HUDEP-2 (cell line): ENCODE results near the gene SYCE1.
"Not testable (repeated sequence)": the region's sequence is repeated elsewhere in the genome, so short reads cannot be mapped to it uniquely, and the experiment has no call there.

Experiments
- DNase-seq, 76 experiments: peaks; one replicate each; lab custom pipeline; 2025; ENCODE audit not compliant: unreplicated experiment in 76 of 76; lab: John Stamatoyannopoulos, UW

The SYCE1 gene, protein sequence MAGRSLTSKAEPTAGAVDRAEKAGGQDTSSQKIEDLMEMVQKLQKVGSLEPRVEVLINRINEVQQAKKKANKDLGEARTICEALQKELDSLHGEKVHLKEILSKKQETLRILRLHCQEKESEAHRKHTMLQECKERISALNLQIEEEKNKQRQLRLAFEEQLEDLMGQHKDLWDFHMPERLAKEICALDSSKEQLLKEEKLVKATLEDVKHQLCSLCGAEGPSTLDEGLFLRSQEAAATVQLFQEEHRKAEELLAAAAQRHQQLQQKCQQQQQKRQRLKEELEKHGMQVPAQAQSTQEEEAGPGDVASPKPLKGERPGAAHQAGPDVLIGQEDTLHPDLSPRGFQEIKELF

DNA sequence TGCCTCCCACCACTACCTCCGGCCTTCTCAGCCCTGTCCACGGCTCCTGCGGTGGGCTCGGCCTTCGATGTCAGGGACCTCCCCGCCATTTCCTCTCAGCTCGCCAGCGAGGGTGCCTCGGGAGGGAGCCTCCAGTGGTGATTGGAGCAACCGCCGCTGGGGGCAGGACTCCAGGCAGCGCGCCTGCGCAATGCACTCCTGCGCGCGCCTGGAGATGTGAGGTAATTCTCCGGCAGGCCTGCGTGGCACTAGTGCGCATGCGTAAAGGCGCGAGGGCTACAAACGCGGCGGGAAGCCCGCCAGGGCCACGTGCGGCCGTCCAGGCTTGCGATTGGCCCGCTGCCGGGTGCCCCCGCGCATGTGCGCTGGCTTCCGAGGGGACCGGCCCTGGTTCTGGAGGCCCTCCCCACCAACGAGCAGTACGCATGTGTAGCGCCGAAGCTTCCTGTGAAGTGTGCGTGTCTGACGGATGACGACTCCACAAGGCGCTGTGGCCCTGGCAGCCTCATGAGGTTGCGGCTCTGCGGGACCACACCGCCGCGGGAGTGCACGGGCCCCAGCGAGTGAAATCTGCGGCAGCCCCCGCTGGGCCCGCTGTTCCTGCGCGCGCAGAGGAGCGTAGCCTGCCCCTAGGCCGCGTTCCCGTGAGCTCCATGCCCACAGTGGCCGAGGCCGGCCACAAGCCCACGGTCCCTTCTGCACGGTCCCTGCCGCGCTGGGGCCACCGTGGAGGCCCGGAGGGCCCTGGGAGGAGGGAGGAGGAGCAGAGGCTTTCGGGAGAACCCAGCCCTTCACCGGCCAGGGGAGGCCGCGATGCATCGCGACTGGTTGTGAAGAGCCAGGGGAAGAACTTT is at the start of gene SYCE1:
TSS of gene SYCE1 (minus strand) at position 143 of the 854 bp plus-strand sequence. CDS start at position 89, 54 bp downstream.
- DNase-seq = no peak

DNA sequence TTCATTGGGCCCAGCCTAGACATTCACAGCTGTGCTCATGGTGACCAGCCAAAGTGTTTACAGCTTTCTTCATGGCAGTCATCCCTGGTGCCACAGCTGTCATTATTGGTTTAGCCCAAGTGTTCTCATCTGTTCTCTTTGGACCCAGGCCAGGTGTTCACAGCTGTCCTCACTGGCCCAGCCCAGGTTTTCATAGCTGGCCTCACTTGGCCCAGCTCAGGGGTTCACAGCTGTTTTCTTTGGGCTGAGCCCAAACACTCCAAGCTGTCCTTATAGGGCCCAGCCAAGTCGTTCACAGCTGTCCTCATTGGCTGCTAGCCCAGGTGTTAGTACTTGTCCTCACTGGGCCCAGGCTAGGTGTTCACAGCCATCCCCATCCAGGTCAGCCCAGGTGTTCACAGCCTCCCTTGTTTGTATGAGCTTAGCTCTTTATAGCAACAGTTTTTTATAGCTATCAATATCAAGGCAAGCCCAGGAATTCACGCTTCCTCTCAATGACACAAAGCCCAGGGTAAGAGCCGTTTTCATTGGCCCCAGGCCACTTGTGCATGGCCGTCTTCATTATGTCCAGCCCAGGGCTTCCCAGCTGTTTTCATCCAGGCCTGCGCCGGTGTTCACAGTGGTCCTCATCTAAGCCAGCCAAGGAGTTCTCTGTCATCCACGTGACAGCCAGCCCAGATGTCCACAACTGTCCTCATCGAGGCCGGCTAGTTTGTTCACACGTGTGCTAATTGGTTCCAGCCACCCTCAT is 49.6 kb upstream of the SYCE1 start:
- DNase-seq = no peak

DNA sequence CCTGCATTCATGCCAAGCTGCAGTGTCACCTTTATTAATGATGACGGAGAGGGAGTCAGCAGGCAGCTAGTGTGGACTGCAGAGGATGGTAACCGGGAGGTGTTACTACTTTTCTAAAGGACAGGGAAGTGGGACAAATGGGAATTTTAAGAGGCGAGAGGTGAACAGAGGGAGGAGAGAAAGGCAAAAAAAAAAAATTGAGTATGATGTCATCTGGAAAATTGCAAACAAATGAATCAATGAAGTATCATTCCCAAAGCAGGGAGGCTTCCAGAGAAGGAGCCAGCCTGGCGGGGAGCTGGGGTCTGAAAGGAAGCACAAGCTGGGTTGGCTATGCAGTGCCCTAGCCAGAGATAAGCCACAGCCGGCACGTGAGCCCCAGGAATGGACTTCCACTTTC is 48.3 kb upstream of the SYCE1 start:
- DNase-seq = no peak

DNA sequence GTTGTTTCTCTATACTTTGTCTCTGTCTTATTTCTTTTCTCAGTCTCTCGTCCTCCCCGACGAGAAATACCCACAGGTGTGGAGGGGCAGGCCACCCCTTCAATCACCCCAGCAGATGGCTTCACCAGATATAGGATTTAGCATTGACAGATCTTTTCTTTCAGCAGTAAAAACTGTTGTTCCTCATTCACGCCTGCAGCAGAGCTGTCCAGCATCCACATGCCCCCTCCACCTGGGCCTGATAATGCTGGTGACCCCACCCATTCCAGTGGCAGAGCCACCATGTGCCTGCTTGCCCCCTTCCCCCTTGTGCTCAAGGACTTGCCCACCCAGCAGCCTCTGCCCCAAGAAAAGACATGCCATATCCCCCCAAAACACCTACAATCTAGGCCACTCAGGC is 45.7 kb upstream of the SYCE1 start:
- DNase-seq = no peak

DNA sequence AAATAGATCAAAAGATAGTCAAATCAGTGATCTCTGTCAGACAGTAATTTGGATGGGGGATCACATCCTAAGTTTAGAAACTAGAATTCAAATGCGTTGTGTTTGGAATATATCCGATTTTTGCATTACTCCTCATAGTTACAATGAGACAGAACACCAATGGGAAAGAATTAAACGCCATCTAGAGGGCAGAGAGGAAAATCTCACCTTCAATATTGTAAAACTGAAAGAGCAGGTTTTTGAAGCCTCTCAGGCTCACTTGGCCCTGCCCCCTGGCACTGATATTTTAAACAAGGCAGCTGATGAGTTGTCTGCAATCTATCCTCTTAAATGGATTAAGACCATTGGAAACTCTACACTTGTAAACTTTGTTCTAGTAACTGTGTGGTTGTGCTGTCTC is 43.5 kb upstream of the SYCE1 start:
- DNase-seq = no peak

DNA sequence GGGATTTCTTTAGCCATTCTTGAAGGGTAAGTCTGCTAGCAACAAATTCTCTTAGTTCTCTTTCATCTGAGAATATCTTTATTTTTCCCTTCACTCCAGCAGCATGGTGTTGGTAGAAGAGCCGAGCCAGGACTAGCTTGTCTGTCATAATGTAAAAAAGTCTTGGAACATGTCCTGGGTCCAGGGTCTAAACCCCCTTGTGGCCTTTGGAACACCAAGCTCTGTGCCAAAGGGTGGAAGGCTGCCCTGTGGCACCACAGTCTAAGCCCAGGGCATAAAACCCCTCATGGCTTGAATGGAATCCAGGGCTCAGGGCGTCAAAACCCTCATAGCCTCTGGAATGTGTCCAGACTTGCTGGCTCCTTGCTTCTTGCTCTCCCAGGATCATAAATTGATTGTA is 38.1 kb upstream of the SYCE1 start:
- not testable (repeated sequence) for DNase-seq

DNA sequence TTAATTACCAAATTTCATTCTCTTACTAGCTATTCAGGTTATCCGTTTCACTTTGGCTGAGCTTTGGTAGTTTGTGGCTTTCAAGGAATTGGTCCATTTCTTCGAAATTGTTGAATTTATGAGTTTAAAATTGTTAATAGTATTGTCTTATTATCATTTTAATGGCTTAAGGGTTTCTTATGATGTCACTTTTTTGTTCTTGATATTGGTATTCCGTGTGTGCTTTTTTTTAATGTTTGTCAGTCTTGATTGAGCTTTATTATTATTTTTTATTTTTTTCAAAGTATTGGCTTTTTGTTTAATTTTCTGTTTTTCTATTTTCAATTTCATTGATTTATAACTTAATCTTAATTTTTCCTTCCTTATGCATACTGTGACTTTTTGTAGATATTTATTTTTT is 35.3 kb upstream of the SYCE1 start:
- DNase-seq = no peak

DNA sequence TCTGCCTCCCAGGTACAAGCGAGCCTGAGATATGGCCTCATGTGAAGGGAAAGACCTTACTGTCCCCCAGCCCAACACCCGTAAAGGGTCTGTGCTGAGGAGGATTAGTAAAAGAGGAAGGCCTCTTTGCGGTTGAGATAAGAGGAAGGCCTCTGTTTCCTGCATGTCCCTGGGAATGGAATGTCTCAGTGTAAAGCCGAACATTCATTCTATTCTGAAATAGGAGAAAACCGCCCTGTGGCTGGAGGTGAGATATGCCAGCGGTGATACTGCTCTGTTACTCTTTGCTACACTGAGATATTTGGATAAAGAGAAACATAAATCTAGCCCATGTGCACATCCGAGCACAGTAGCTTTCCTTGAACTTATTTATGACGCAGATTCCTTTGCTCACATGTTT is 34.5 kb upstream of the SYCE1 start:
- not testable (repeated sequence) for DNase-seq

DNA sequence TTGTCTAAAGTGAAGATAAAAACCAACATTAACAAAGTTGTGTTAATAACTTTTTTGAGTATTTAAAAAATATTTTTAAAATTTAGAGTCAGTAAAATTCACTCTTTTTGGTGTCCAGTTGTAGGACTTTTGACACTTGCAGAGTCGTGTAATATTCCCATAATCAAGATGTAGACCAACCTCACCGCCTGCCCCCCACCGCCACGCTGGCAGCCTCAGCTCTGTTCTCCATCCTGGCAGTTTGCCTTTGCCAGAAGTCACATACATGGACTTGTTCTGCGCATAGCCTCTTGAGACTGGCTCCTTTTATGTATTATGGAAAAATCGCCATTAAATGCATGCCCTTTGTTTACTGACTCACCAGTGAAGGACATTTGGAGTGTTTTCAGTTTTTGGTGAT is 27.3 kb upstream of the SYCE1 start:
- no peak for DNase-seq

DNA sequence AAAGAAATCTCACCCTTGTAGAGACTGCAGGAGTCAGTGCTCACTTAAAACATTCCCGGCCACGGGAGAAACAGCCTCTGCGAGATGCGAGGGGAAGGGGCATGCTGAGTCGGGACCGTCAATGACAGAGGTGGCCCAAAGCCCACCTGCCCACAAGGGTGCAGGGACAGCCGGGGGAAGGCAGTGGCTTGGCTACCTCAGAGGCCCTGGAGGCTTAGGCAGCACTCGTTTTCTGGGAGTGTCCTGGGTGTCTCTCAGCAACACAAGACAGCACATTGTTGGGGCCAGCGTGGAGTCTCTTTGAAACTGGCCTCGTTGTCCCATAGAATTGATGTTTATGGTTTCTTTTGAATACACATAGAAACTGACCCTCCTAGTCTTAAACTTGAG is 25.6 kb upstream of the SYCE1 start:
- DNase-seq = no peak

DNA sequence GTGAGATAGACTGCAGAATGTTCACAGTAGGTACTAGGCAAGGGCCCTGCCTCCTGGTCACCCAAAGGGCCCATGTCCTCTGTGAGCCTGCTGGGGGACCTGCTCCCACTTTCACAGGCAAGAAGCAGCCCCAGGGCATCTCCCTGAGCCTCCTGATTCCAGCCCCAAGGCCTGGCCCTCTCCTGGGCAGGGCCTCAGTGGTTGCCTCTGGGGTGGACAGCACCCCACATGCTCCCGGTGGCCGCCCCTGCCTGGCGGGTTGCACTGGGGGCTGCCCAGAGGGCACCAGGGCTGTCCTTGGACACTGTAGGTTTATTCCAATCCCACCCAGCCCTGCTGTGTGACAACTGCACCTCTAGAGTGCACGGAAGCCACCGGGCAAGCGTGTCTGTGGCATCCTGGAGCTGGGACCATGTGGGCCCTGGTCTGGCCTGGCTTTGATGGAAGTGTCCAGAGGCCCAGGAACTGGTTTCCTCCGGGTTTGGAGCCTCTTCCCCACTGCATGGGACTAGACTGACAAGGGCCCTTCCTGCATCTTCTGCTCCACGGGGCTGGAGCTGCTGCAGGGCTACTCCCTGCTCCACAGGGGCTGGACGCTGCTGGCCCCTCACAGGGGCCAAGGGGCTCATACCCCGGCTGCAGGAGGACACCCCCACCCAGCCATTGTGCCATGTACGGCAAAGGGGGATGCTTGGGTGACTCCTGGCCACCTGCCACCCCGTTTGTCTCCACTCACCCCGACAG is 25.0 kb upstream of the SYCE1 start:
- DNase-seq = no peak

DNA sequence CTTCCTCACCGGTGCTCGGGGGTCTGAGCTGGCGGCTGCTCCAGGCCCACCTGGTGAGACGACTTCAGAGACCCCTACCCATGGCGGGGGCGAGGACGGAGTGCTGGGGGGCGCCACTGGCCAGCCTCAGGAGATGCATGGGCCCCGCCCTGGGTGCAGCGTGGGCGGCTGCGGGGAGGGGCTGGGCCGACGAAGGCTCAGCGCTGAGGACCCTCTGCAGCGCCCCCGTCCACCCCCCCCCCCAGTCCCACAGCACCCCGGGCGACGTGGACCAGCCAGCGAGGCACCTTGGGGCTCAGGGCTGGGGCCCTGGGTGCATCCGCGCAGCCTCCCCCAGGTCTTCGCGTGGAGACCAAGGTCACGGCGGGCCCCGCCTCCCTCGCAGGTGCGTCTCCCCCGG is 11.7 kb upstream of the SYCE1 start:
- DNase-seq = not testable (repeated sequence)

DNA sequence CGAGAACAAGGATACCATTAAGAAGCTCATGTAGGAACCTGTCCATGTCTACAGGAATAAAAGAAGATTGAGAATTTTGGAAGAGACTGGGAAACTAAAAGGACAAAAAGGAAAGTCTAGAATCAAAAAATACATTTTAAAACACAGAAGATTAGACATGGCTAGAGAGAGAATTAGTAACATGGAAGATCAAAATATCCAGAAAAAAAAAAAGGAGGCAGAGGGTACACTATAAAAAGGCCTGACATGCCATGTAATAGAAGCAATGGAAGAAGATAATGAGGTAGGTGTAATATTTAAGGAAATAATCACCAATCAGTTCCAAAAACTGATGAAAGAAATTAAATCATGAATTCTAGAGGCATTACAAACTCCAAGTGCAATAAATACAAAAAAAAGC is 8.1 kb upstream of the SYCE1 start:
- not testable (repeated sequence) for DNase-seq

DNA sequence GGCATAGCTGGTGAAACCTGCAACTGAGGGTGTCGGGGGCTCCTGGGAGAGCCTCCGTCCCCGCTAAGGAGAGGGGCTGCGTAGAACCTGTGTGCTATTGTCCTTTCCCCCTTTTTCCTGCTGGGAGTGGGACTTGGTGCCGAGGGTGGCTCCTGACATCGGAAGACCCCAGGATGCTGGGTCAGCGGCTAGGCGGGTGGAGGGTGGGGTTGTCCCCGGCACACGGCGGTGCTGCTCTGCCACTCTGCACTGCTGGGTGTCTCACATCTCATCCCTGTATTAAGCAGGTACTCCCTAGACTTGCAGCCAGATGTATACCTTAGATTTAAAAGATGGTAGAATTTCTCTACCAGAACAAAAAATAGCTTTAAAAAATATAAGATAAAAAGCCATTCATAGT is 6.7 kb upstream of the SYCE1 start:
- DNase-seq = not testable (repeated sequence)

DNA sequence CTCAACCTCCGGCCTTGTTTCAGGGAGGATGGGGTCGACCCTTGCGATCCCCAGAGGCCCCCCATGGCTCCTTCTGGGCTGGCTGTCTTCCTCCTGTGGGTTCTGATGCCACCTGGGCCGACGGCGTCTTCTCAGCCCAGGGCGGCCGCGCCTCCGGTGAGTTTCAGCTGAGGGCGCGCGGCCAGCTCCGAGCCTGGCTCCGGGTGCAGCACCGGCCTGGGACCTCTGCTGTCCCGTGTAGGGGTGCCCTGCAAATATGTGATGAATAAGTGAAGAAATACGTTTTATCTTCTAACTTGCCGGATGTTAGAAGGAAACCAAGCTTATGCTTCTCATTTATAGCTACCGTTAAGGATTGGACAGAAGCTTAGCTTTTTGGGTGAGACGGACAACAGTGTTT is 4.4 kb upstream of the SYCE1 start:
- not testable (repeated sequence) for DNase-seq

DNA sequence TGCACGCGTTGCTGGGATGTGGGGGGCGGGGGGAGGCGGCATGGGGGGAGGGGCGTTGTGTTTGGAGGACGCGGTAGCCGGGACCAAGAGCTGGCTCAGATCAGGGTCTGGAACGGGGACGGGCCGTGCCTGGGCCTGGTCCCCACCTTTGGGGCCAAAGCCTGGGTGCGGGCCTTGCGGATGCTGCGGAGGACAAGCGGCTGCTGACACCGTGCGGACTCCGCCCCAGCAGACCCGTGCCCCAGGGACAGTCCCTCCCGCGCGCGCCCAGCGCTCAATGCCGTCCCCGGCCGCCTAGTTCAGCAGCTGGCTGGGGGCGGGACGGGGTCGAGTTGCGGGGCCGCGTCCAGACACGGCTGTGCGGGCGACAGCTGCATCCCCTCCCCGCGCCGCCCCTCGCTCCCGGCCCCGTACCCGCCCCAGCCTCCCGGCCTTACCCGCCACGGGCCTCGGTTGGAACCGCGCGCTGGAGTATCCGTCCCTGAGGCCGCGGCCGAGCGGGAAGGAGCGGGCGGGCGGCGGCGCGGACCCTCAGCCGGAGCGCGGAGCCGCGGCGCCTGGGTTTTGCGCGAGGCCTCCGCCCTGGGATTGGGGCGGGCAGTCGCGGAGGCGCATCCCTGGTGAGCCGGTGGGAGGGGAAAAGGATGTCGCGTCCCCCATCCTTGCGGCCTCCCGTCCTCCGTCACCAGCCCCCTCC is 3.6 kb upstream of the SYCE1 start:
- DNase-seq = not testable (repeated sequence)

DNA sequence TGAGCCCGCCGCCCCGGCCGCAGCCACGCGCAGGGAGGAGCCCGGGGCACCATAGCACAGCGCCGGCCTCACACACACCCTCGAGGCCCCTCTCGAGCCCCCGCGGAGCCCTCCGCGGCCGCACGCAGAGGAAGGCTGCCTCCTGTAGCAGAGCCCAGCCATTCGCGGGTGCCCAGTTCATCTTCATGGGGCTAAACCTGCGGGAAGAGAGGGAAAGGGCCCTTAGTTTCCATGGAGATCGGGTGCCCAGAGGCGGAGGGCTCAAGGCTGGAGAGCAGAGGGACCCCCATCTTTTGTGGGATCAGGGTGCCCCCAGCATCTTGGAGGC is 2.9 kb upstream of the SYCE1 start:
- DNase-seq = no peak

DNA sequence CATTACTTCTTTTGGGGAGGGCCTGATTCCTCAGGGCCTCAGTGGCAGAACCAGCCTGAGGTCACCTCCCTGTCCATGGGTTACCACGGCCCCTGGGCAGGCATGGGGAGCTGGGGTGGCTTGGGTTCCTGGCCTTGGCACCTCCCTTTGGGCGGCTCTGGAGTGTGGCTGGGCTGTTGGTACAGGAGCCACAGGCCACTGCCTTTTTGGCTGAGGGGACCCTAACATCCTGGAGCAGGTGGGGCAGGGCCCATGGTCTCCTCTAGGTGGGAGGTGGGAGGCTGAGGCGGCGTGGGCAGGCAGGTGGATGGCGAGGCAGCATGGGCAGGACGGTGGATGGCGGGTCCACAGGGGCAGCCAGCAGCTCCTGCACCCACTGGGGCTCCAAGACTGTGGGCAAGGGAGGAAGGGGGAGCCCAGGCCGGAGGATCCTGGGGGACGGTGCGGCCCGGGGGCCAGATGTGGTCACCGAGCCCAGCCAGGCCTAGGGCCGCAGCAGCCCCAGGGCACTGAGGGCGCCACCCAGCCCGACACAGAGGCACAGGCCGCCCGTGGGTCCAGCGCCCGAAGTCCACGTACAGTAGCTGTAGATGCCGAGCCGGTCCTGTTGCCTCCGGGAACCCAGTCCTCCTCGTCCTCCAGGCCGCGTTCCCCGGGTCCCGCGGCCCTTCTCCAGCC is 2.4 kb upstream of the SYCE1 start:
- DNase-seq = no peak

DNA sequence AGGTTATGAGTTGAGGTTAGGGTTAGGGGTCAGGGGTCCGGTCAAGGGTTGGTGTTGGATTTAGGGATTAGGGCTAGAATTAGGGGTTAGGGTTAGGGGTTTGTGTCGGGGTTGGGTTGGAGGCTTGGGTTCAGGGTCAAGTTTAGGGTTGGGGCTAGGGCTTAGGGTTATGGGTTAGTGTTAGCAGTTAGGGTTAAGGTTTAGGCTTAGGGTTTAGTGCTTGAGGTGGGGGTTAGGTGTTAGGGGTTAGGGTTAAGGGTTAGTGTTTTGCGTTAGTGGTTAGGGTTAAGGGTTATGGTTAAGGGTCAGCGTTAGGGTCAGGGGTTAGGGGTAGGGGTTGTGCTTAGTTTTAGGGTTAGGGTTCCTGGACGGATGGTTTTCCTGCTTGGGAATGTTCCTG is 1.7 kb upstream of the SYCE1 start:
- DNase-seq = no peak

DNA sequence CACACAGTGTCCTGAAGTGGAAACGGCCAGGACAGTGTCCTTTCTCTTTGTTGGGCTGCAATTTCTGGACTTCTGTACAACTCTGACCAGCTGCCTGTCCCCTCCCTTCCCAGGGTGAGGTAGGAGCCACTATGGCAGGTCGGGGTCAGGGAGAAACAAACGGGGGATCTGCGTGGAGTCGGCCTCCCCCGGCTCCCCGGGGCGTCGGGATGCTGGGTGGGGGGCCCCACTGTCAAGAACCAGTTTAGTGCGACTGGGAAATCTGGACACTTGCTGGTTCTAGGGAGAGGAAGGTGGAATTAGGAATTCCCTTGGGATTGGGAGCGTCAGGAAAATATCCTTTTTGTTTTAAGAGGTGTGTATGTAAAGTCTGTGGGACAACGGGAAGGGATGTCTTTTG is 567 bp downstream of the SYCE1 start:
- DNase-seq = no peak
